ENCODE measurements around the gene TTC6. TPM values are rescaled to one million over a fixed set of nuclear protein-coding genes. Genes with fewer than 3 reads are reported as not detected.

Gene TTC6
- total RNA-seq, 1 donor from 2014 or later = not detected

DNA sequence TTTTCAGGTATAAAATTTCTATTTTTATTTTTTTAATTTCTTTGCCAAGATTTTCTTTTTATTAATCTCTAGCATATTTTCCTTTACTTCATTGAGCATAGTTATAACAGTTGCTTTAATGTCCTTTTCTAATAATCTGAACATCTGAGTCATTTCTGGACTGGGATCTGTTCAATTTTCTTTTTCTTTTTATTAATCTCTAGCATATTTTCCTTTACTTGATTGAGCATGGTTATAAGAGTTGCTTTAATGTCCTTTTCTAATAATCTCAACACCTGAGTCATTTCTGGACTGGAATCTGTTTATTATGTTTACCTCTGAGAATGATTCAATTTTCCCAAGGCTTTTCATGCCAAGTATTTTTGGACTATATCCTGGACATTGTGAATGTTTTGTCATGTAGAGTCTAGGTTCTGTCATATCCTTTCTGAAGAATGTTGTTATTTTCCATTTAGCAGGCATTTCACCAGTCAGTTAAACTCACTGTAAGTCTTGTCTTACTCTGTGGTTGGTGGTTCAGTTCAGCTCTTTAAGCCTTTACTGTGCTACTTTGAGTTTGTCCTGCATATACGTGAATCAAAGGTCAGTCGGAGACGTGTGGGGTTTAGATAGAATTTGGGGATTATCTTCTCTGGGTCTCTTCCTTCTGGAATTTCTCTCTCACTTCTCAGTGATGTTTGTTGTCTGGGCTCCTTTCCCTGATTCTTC, 20.3 kb downstream of the TTC6 start:
- H3K36me3 Mint-ChIP-seq (ENCODE audit: low read depth) = peaks cover 5% of the 10 kb centered on the region
- H3K4me3 Mint-ChIP-seq (ENCODE audit: unreplicated experiment) = no peak overlapping the region
- no peak for DNase-seq (ENCODE audit: low spot score)
- no peaks in the 10 kb centered on the region for H3K4me1 Mint-ChIP-seq (ENCODE audit: low read depth)
- H3K9me3 Mint-ChIP-seq (ENCODE audit: low read depth) = peaks cover 42% of the 10 kb centered on the region
- H3K27me3 Mint-ChIP-seq (ENCODE audit: low read depth) = peaks cover 20% of the 10 kb centered on the region
- H3K27ac Mint-ChIP-seq (ENCODE audit: unreplicated experiment) = no peak overlapping the region
- TF ChIP-seq, protein P1, sequence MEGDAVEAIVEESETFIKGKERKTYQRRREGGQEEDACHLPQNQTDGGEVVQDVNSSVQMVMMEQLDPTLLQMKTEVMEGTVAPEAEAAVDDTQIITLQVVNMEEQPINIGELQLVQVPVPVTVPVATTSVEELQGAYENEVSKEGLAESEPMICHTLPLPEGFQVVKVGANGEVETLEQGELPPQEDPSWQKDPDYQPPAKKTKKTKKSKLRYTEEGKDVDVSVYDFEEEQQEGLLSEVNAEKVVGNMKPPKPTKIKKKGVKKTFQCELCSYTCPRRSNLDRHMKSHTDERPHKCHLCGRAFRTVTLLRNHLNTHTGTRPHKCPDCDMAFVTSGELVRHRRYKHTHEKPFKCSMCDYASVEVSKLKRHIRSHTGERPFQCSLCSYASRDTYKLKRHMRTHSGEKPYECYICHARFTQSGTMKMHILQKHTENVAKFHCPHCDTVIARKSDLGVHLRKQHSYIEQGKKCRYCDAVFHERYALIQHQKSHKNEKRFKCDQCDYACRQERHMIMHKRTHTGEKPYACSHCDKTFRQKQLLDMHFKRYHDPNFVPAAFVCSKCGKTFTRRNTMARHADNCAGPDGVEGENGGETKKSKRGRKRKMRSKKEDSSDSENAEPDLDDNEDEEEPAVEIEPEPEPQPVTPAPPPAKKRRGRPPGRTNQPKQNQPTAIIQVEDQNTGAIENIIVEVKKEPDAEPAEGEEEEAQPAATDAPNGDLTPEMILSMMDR (IDR thresholded peaks at IDR 0.05) = no peak

DNA sequence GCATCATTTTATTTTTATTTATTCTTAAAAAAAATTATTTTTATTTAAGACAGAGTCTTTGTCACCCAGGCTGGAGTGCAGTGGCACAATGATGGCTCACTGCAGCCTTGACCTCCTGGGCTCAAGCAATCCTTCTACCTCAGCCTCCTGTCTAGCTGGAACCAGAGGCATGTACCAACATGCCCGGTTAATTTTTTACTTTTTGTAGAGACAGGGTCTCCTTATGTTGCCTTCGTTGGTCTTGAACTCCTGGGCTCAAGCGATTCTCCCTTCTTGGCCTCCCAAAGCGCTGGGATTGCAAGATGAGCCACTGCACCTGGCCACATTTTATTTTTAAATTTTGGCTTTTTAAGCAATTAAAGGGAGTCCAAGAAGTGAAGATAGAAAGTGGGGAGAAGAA, 21.4 kb downstream of the TTC6 start:
- Mint-ChIP-seq H3K27me3 (ENCODE audit: low read depth) (peaks cover 24% of the 10 kb centered on the region), H3K4me1 (ENCODE audit: low read depth) (no peaks in the 10 kb centered on the region), H3K27ac (ENCODE audit: unreplicated experiment) (no peak overlapping the region), H3K4me3 (ENCODE audit: unreplicated experiment) (no peak overlapping the region), H3K9me3 (ENCODE audit: low read depth) (peaks cover 38% of the 10 kb centered on the region), H3K36me3 (ENCODE audit: low read depth) (peaks cover 5% of the 10 kb centered on the region)
- DNase-seq (ENCODE audit: low spot score) = no peak
- TF ChIP-seq, protein P1 (IDR thresholded peaks at IDR 0.05) = no peak

DNA sequence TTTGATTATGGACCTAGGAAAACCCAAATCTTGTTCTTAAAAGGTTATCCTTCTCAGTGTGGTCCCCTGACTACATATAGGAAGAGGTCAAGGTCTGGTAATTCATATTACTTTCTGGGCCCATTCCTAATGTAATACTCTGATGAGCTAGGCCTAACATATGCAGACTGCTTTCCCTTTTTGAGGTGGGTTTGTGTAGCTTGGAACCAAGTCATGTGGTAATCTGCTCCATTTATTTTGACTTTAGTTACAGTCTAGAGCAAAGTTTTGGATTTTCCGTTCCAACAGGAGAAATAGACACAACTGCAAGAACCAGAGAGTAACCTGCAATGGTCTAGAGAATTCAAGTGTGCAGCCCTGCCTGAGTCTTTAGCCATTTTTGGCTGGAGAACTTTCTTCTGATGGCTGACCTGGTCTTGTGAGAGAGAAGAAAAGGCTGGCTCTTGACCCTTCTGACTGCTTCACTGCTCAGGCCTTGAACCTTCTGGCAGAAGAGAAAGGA, 22.5 kb downstream of the TTC6 start:
- peaks cover 26% of the 10 kb centered on the region for H3K27me3 Mint-ChIP-seq (ENCODE audit: low read depth)
- H3K4me3 Mint-ChIP-seq (ENCODE audit: unreplicated experiment) = no peak overlapping the region
- peaks cover 31% of the 10 kb centered on the region for H3K9me3 Mint-ChIP-seq (ENCODE audit: low read depth)
- TF ChIP-seq, protein P1 (IDR thresholded peaks at IDR 0.05) = no peak
- DNase-seq (ENCODE audit: low spot score) = no peak
- H3K4me1 Mint-ChIP-seq (ENCODE audit: low read depth) = peaks cover 6% of the 10 kb centered on the region
- H3K36me3 Mint-ChIP-seq (ENCODE audit: low read depth) = peaks cover 5% of the 10 kb centered on the region
- no peak overlapping the region for H3K27ac Mint-ChIP-seq (ENCODE audit: unreplicated experiment)

DNA sequence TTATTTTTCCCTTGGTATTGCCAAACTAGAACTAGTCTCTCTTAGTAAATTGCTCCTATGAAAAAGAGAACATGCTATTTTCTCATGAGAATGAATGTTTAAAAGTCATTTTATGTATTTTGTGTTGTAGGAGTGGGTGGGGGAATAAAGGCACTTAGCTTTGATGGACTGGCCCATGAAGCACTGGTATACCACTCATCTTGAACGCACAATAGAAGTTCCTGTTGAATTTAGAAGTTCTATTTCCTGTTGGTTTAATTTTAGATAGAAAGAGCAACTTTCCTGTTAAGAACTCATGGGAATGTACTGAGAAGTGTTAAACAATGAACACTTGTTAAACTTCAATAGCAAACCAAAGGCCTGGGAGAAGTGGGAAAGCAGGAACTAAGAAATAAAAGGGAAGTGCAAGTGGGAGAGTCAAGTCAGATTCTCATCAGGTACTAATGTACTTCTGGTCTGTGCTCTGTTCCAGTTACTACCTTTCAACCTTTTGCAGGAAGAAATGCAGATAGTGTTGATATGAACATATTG, 23.1 kb downstream of the TTC6 start:
- Mint-ChIP-seq H3K4me1 (ENCODE audit: low read depth) (peaks cover 6% of the 10 kb centered on the region), H3K36me3 (ENCODE audit: low read depth) (peaks cover 5% of the 10 kb centered on the region), H3K27ac (ENCODE audit: unreplicated experiment) (no peak overlapping the region), H3K4me3 (ENCODE audit: unreplicated experiment) (no peak overlapping the region), H3K27me3 (ENCODE audit: low read depth) (peaks cover 32% of the 10 kb centered on the region), H3K9me3 (ENCODE audit: low read depth) (peaks cover 27% of the 10 kb centered on the region)
- no peak for DNase-seq (ENCODE audit: low spot score)
- TF ChIP-seq, protein P1 (IDR thresholded peaks at IDR 0.05) = no peak

DNA sequence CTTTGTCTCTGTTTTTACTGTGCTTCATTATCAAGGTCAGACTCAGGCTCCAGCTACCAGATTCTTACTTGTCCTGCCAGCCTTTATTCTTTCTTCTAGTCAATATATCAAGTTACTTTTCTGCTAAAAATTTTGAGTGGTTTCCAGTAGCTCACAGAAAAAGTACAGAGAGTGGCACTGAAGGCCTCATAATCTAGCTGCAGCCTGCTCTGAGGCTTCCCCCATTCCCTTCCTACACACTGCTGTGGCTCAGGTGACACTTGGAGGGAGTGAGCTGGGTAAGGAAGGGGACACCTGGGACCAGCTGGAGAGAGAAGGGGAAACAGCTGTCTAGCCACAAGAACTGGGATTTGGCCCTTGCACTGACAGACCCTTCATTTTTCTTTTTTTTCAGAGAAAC, 25.4 kb downstream of the TTC6 start:
- TF ChIP-seq, protein P1 (IDR thresholded peaks at IDR 0.05) = no peak
- H3K27ac Mint-ChIP-seq (ENCODE audit: unreplicated experiment) = no peak overlapping the region
- peaks cover 2% of the 10 kb centered on the region for H3K36me3 Mint-ChIP-seq (ENCODE audit: low read depth)
- peaks cover 32% of the 10 kb centered on the region for H3K27me3 Mint-ChIP-seq (ENCODE audit: low read depth)
- no peak overlapping the region for H3K4me3 Mint-ChIP-seq (ENCODE audit: unreplicated experiment)
- H3K4me1 Mint-ChIP-seq (ENCODE audit: low read depth) = peaks cover 6% of the 10 kb centered on the region
- H3K9me3 Mint-ChIP-seq (ENCODE audit: low read depth) = peaks cover 10% of the 10 kb centered on the region
- no peak for DNase-seq (ENCODE audit: low spot score)

All from chondrocyte (in vitro differentiated cells).